GM19463 (cell line): ENCODE results near the gene HLA-G.

Source experiments
- ATAC-seq: cut with Tn5 transposase; IDR thresholded peaks from one replicate; pipeline ENCODE4 v1.9.1; 2021; ENCODE audit warnings: mild to moderate bottlenecking, moderate library complexity; ENCODE audit not compliant: unreplicated experiment

Gene HLA-G

DNA sequence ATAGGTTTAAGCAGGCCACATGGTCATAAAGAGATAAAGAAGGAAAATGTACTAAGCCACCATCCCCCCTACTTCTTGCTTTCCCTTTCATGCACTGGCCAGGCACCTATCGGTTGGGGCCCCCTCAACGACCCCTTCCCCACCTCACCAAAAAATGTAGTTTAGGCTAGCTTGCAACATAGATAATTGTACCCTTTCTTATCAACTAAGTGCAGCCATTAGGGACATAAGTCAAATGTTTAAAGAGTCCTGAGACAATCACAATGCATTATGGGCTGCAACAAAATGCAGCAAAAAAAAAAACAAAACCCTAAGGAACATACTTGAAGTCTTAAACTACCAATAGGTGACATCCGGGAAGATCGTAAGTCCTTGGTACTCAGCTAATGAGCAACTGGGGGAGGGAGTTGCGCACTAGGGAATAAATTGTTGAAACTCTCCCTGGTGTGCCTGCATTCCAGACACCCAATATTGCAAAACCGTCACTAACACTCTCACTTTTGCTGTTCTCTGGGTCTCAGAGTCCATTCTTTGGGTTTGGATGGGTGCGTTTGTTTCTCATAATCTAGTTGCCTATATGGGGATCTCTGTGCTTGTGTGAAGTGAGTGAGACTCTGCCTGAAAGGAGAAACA lies 12.4 kb upstream of the HLA-G start:
- no peak for ATAC-seq

DNA sequence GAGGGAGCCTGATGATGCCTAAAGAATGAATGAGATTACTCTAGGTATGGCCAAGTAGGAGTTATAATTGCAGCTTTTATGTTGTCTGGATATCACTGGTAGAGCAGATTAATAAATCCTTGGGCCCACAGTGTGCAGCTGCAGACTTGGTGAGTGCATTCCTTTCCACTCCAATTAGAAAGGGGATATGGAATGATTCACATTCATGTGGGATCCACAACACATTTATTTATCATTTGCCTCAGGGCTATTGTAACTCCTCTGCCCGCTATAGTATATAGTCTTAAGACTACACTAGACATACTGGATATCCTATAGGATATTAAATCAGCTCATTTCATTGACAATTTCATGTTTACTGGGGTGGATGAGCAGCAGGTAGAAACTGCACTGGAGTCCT lies 11.6 kb upstream of the HLA-G start:
- no peak for ATAC-seq

- no peak for ATAC-seq
Observed at GRCh38 chr6:29818892-29819291, 8.7 kb upstream of the HLA-G start.

DNA sequence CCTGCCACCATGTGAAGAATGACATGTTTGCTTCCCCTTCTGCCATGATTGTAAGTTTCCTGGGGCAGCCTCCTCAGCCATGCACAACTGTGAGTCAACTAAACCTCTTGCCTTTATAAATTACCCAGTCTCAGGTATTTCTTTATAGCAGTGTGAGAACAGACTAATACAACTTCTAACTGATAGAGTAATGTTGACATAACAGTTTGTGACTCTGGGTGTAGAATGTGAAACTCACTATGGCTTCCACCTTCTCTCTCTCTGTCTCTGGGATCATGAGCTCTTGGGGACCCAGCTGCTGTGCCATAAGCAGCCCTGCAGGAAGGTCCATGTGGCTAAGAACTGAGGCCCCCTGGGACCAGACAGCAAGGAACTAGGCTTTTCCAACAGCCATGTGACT lies 3.5 kb upstream of the HLA-G start:
- no peak for ATAC-seq

- no peak for ATAC-seq
Observed at GRCh38 chr6:29825848-29826247, 1.8 kb upstream of the HLA-G start.

GRCh38 chr6:29826271-29826670 lies 1.4 kb upstream of the HLA-G start:
- no peak for ATAC-seq

GRCh38 chr6:29828471-29828797 lies 809 bp downstream of the HLA-G start:
- no peak for ATAC-seq

- no peak for ATAC-seq
Observed at GRCh38 chr6:29829766-29830165, 2.1 kb downstream of the HLA-G start.

DNA sequence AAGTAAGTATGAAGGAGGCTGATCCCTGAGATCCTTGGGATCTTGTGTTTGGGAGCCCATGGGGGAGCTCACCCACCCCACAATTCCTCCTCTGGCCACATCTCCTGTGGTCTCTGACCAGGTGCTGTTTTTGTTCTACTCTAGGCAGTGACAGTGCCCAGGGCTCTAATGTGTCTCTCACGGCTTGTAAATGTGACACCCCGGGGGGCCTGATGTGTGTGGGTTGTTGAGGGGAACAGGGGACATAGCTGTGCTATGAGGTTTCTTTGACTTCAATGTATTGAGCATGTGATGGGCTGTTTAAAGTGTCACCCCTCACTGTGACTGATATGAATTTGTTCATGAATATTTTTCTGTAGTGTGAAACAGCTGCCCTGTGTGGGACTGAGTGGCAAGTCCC lies 2.8 kb downstream of the HLA-G start:
- no peak for ATAC-seq

DNA sequence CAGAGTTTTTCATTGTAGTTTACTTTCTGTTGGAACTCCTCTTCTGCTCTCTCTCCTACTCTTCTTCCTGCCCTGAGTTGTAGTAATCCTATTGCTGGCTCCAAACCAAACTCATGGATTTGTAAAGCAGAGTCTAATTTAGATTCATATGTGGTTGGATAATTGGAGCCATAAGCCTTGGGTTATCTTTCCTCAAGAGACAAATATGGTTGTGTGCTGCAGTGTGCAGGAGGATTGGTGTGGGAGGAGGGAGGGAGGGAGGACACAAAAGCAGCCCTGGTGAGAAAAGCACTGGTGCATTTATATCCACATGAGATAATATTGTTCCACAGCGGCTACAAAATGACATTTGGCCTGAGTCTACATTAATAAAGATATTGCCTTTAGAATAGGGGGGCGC lies 4.2 kb downstream of the HLA-G start:
- ATAC-seq = no peak

DNA sequence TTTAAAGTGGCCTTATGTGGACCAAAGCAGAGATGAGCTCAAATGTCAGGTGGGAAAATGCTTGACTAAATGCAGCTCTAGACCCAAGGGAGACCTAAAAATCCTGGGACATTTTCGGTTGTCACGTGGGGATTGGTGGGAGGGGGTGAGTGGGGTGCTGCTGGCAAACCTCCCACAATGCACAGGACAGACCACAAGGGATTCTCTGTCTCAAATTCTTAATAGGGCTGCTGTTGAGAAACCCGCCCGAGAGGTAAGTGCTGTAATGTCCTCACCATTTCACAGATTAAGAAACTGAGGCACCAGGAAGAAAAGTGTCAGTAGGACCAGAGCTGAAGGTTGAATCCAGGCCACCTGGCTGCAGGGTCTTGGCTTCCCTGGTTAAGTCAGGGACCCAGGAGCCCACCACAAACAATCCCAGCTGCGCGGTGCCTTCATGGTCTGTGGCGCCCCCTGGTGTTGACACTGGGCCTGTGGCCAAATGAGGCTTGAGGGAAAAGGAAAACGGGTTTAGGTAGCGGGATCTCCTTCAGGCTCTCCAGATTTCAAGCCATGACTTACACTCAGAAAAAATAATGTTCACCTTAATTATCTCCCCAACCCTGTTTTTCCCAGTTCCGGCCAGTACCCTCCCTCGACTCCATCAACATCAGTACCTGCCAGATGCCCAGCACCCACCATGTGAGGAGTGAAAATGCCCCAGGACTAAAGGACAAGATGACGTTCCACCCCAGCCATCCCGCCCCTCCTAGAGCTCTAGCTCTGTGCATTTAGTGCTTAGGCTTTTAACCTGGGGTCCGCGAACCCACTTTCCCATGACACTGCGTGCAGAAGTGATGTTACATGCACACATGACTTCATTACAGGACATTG lies 7.2 kb downstream of the HLA-G start:
- ATAC-seq = no peak

DNA sequence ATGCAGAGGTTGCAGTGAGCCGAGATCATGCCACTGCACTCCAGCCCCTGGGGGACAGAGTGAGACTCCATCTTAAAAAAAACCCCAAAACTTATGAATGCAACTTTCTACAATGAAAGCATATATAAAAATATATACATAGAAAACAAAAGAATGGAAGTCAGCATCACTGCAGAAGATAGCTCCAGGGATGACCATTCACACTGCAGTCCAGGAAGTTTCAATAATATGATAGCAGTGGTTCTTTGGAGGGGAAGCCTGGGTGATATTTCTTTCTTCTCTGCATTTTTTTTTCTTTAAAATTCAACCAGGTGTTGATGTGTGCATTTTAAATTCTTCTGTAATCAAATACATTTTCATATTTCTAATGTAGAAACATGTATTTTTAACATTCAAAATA lies 12.3 kb downstream of the HLA-G start:
- no peak for ATAC-seq

DNA sequence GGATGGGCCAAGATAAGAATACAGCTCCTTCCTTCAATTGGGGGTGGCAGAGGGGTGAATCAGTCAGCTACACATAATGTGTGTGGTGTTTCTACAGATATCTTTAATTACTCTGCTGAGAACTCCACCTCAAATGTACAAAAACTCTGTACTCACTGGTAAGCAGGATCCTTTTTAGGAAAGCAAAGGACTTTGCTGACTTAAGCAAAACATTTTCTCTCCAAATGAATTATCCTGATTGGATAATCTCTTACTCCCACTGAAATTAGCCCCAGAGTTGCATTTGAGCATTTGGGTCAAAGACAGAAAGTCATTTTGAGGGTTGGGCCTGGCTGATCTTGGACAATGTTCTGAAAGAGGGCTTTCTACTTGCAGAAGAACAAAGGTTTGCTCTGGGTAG lies 13.4 kb downstream of the HLA-G start:
- no peak for ATAC-seq

DNA sequence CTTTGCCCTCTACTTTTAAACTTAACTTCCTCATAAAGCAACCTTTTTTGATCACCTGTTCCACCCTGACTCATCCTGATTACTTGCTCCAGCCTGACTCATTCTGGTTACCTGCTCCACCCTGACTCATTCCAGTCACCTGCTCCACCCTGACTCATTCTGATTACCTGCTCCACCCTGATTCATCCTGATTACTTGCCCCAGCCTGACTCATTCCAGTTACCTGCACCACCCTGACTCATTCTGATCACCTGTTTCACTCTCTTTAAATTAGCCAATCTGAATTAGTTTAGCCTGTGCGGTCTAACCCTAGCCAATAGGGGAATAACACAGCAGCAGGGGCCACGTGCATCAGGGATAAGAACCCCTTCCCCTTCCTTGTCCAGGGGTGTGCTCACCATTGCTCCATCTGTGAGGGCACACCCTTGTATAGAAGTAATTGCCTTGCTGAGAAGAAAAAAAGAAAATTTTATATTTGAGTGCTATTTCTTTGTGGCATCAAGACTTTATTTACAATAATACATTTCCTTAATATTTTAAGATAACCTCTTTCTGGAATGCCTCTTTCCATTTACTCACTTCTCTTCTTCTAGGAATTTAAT lies 17.9 kb downstream of the HLA-G start:
- ATAC-seq = no peak

GRCh38 chr6:29847871-29848630 lies 20.4 kb downstream of the HLA-G start:
- ATAC-seq = no peak

DNA sequence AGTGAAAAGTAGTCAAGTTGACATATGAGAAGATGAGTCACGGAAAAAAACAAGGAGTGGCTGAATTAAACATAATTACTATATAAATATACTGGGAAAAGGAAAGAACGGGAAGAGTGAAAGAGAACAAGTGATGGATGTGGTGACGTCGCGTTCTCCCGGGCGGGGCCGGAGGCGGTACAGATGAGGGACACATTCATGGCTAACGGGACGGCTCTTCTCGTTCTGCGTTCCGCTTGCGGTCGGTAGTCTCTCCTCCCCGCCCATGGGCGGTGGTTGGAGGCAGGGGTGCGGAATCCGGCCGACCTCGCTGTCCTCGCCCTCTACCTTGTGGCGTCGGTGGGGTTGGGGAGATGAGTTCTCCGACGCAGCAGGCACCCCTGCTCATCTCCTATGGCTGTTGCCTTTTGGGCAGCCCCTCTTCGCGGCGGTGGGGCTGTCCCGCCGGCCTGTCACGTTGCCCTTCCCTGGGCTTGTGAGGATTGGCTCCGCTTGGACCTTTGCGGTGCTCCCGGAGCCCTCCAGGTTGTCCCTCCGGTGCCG lies 22.5 kb downstream of the HLA-G start:
- no peak for ATAC-seq

DNA sequence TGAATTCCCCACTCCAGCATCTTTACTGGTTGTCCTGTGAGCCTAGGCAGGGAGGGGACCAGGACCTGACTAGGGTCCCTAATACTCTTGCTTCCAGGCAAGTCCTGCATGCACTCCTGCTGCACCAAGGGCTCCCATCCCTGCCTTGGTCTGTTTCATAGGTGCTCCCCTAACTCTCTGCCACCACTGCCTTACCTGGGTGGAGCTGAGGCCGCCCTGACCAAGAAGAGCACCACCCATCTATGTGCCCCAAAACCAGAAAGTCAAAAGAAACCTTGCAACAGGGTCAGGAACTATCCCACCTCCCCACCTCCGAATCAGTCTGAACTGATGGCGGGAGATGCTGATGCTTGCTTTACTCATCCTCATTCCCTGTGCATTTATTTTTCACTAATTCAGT lies 23.6 kb downstream of the HLA-G start:
- no peak for ATAC-seq

GRCh38 chr6:29853245-29853644 lies 25.6 kb downstream of the HLA-G start:
- no peak for ATAC-seq

DNA sequence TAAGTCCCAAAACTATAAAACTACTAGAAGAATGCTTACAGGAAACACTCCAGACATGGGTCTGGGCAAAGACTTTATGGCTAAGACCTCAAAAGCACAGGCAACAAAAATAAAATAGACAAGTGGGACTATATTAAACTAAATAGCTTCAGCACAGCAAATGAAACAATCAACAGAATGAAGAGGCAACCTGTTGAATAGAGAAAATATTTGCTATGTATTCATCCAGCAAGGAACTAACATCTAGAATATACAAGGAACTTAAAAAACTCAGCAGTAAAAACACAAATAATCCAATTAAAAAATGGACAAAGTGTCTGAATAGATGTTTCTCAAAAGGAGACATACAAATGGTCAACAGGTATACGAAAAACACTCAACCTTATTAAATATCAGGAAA lies 30.4 kb downstream of the HLA-G start:
- ATAC-seq = no peak

DNA sequence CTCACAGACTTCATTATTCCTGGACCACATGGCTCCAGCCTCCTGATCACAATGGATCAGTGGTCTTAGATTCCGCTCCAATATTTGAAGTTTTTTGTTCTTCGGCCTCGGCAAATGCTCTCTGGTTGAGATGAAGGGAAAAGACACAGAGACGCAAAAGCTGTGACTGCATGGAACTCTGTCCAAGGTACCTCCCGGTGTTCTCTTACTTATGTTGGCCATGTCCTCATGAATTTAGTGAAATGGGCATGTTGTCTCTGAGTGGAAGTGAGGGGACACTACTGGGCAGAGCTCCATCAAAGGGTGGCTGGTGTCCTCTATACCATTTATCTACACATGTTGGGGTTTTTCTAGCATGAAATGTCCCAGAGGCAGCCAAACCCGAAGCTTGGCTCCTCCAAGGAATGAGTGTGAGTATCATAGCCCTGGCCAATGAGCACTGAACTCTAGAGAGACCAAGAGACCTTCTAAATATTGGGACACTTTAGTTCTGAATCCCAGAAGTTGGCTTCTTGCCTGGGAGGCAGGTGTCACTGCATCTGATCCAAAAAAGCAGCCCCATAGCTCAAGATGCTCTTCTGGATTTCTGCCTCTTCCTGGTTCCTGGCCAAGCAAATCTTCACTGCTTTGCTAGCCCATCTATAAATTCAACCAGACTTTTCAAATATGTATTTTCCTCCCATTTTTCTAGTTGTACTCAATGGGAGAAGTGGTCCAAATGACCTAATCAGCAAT lies 34.1 kb downstream of the HLA-G start:
- ATAC-seq = no peak
